Umbilical cord (tissue), 2 donors: Measurements from ENCODE around the gene OR5P2. TPM values are rescaled to one million over a fixed set of nuclear protein-coding genes. Genes with fewer than 3 reads are reported as not detected.
"Not testable (repeated sequence)": the region's sequence is repeated elsewhere in the genome, so short reads cannot be mapped to it uniquely, and the experiment has no call there.

ENCODE experiments used
- DNase-seq: peaks from one replicate; pipeline ENCODE4 v3.0.0-alpha.2; 2015; ENCODE audit warnings: low spot score
- total RNA-seq: library from RNA; depleted of rRNA; stranded (reverse); fragments of >200 nt; gene quantifications from one replicate; pipeline ENCODE4 v1.2.3, GENCODE V29; 2014; ENCODE audit warnings: low replicate concordance; ENCODE audit not compliant: insufficient read depth

The OR5P2 gene
- not detected for total RNA-seq

GRCh38 chr11:7796842-7797241 is at the start of gene OR5P2:
Gene OR5P2, minus strand, starts transcription at chr11:7796942. Its CDS starts 0 bp downstream, at chr11:7796942.
- no peak for DNase-seq

- DNase-seq = no peak
These were observed 49.3 kb upstream of the OR5P2 start for GRCh38 chr11:7846003-7846402.

- no peak for DNase-seq
These were observed 48.2 kb upstream of the OR5P2 start for GRCh38 chr11:7844986-7845385.

GRCh38 chr11:7844521-7844920 is 47.8 kb upstream of the OR5P2 start:
- DNase-seq = no peak

GRCh38 chr11:7840578-7840977 is 43.8 kb upstream of the OR5P2 start:
- no peak for DNase-seq

- no peak for DNase-seq
These were observed 36.8 kb upstream of the OR5P2 start for GRCh38 chr11:7833527-7833926.

GRCh38 chr11:7830740-7831139 is 34.0 kb upstream of the OR5P2 start, which contains the start of gene OR5P3:
Gene OR5P3, minus strand, starts transcription at chr11:7830840.
- DNase-seq = no peak

- no peak for DNase-seq
These were observed 29.6 kb upstream of the OR5P2 start for GRCh38 chr11:7826324-7826723.

GRCh38 chr11:7820417-7820816 is 23.7 kb upstream of the OR5P2 start:
- DNase-seq = not testable (repeated sequence)

- DNase-seq = not testable (repeated sequence)
These were observed 18.2 kb upstream of the OR5P2 start for GRCh38 chr11:7814897-7815296.

- not testable (repeated sequence) for DNase-seq
These were observed 13.6 kb upstream of the OR5P2 start for GRCh38 chr11:7810301-7810700.

GRCh38 chr11:7793233-7793632 is 3.5 kb downstream of the OR5P2 start:
- no peak for DNase-seq

GRCh38 chr11:7787239-7787638 is 9.5 kb downstream of the OR5P2 start:
- DNase-seq = no peak

- no peak for DNase-seq
These were observed 21.1 kb downstream of the OR5P2 start for GRCh38 chr11:7775689-7776088.

- DNase-seq = not testable (repeated sequence)
These were observed 32.4 kb downstream of the OR5P2 start for GRCh38 chr11:7764301-7764700.

- DNase-seq = no peak
These were observed 37.7 kb downstream of the OR5P2 start for GRCh38 chr11:7759010-7759409.

GRCh38 chr11:7749456-7749855 is 47.3 kb downstream of the OR5P2 start:
- DNase-seq = no peak

Other genes starting within 250 kb of the OR5P2 start
- gene CYB5R2, start 123.4 kb downstream of the OR5P2 start, total RNA-seq = 50.3 TPM
- 3.4 TPM for gene OVCH2, start 90.5 kb downstream of the OR5P2 start, total RNA-seq
- 2.2 TPM for gene OR5P3, start 33.9 kb upstream of the OR5P2 start, total RNA-seq
- 8.9 TPM for gene OR10A6, start 134.3 kb upstream of the OR5P2 start, total RNA-seq
- 1.4 TPM for gene OR10A3, start 144.8 kb upstream of the OR5P2 start, total RNA-seq
- gene NLRP10, start 168.5 kb upstream of the OR5P2 start, total RNA-seq = 5.8 TPM
- gene EIF3F, start 190.4 kb upstream of the OR5P2 start, total RNA-seq = 96.3 TPM